ENCODE results near the gene JAZF1.

JAZF1 gene

DNA sequence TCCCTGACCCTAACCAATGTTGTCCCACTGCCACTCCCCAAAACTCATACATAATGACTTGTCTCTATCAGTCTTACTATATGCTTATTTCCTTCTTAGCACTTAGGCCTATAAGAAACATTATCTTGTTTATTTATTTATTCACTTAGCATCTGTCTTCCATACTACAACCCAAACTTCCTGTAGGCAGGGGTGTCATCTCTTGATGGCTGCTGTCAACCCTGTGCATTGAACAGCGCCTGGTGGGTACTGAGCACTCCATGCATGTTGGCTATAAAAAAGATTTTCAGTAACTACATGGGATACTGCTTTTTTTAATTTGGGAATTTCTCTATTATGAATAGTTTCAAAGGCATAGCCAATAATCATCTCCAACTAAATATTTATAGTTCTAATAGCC lies 46.7 kb downstream of the JAZF1 start:
- DNase-seq: no peak

DNA sequence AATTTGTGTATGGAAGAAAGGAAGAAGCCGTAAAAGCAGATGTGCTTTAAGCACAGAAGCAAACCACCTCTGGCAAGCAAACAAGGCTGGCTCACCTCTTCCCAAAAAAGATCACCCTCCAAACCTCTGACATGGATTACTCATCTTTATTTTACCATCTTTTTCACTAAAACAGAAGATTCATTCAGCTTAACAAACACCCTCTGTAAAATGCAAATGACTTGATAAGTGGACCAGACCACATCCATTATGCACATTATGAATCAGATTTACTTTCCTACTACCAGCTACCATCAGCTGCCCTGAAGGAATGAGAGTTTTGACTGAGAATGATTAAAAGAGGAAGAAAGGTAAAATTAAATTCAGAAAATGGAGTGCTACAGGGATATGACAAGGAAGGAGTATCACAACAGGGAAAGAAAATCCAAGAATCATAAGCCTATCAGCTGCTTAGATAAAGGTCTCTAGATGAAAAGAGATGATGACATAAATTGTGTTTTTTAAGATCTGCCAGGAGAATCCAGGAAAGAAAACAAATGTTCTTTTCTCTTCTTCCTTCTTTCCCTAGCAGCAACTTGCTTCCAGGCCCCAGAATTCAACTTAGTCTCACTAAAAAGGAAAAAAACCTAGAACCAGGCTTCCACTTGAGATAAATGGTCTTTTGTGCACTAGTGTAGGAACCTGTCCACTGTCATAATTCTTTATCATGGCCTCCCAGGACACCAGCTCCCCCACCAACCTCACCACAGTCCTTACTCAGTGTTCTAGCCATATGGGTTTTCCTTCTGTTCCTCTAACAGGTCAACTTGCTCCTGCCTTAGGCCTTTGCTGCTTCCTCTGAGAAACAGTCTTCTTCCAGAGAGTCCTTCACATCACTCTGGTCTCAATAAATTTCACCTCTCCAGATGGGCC lies 47.4 kb downstream of the JAZF1 start:
- no peak for DNase-seq

DNA sequence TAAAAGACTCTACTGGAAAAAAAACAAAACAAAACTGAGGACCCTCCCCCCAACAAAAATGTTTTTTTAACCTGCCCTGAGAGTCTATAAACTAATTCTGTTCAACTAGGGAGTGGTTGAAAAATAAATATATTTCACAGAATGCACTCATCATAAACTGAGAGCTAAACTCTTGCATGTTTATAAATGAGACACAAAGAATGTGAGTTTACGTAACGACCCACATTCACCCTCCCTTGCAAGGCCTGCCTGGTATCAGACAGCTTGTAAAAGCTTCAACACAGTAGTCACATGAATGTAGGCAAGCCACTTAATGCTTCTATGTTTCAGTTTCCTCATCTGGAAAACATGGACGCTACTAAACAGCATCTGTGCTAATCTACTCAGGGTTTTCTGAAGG lies 50.3 kb downstream of the JAZF1 start:
- DNase-seq: no peak

DNA sequence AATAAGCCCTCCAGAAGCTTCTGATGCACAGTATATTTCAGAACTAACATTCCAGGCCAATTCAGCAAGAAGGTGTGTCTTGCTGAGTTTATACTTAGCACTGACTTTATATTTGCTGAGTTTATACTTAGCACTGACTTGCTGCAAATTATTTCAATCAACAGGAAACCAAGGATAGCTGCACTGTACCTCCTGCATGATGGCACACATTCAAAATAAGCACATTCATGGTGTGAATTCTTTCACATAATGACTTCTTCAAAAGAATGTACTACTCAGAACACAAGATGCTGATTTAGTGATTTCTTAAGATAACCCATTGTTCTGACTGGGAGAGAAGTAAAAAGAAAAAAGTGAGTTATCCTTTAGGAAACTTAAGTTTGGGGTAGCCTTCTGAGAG lies 52.0 kb downstream of the JAZF1 start:
- DNase-seq: no peak

DNA sequence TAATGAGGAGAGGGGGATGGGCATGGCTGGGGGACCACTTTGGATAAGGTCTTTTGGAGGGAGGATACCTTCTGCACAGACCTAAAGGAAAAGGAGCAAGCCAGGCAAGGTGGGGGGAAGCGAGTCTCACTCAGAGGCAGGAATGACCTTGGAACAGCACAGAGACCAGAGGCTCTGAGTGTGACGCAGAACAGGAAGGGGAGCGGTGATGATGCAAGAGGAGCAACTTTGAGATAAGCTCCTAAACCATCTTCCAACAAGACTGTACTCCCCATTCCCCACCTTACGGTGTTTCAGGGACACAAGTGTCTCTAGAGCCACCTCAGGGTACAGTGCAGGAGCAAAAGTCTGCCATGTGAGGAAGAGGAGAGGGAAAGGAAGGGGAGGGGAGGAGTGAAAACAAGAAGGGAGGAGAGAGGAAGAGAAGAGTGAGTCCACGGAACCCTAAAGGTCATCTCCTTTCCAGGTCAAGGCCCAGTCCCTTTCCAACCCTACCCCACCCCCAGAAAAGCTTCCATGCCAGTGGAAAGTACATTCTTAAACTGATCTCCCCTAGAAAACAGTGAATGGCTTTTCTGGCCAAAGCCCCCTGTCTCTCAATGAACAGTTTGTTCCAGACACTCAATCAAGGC lies 54.1 kb downstream of the JAZF1 start:
- no peak for DNase-seq

DNA sequence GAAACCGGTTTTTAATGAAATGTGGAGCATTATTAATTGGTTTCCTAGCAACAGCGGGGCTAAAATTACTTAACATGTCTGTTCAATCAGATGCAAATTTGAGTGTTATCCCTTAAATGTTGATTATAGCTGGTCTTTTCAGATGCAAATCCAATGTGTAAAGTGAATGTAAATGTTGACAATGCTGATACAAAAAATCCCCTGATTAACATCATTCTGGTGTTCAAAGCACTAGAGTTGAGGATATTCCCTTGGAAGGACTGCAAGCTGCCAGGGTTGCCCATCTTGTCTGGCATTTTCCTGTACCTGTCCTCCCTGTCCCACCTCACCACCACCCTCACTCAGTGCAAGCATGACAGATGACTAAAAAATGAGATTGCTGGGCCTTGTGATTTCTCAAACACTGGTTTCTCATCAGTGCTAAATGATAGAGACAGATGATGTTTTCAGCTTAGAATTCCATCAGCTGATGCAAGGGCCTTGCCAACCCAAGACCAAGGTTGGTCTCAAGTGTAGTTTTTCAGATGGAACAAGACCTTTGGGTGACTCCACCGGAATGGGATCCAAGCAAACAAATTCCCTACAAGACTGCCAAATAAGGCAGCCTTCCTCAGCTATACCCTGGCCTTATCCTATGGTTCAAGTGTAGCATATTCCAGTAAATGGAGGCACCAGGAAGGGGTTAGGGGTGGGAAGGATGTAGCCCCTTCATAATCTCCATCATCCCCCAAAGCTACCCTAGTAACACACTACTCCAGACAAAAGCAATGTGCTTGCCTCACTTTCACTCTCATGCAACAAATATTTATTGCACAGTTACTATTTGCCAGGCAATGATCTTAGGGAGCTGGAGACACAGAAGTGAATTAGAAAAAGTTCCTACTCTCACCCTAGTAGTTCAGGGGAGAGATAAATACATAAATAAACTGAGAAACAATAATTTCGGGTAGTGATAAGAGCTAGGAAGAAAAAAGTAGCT lies 54.9 kb downstream of the JAZF1 start:
- DNase-seq: no peak

DNA sequence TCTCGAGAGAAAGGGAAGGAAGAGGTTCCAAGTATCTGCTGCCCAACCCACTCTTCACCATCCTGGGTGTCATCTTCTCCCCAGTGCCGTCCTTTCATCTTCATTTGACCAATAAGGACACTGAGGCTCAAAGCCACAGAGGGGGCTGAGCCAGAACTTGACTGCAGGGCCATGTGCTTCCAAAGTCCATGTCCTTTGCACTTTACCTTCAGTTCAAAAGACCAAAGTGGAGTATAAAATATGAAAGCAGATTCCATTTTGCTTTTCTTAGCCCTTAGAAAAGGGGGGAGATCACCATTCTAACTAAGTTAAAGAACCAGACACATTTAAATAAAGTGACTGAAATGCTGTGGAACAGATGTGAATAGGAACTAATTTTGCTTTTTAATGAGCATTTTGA lies 56.2 kb downstream of the JAZF1 start:
- DNase-seq: no peak

DNA sequence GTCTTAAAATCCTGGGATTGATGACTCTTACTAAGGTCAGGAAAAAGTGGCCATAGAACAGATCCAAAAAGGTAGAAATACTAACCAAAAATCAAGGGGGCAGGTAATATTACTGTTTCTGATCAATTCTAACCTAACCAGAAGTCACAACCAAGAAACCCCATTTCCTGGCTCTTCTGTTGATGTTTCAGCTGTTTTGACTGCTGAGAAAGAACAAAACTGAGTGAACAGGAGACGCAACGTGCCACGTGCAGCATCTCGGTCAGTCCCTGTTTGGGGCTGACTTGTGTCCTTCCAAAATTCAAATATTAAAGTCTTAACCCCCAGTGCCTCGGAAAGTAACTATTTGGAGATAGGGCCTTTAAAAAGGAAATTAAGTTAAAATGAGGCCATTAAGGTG lies 56.8 kb downstream of the JAZF1 start:
- no peak for DNase-seq

DNA sequence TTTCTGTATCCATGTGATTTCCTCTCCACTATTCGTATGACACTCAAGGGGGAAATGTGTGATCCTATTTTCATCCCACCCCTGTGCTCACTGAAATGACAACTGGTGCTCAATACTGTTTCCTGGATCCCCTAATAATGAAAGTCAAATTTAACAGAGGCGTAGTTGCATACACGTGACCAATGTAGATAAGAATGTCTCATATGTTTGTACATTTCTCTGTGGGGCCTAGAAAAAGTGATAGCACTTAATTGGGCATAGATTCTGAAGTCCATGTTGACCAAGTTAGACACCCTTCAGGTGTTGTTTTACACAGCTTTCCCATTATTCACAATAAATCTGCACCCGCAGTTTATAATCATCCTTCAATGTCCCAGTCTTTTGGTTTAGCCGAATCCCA lies 59.1 kb downstream of the JAZF1 start:
- no peak for DNase-seq

DNA sequence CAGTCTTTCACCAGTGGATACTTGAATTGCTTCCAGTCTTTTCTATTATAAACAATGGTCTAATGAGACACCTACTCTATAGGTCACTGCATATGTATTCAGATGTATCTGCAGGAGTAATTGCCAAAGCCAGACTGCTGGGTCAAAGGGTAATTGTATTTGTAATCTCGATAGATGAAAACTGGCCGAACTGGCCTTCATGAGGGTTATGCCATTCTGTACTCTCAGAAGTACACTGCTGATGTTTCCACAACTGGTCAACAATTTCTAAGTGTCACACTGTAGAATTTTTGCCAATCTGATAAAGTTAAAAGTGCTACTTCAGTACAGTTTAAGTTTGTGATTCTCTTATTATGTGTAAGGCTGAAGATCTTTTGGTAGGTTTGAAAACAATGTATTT lies 64.6 kb downstream of the JAZF1 start:
- no peak for DNase-seq

DNA sequence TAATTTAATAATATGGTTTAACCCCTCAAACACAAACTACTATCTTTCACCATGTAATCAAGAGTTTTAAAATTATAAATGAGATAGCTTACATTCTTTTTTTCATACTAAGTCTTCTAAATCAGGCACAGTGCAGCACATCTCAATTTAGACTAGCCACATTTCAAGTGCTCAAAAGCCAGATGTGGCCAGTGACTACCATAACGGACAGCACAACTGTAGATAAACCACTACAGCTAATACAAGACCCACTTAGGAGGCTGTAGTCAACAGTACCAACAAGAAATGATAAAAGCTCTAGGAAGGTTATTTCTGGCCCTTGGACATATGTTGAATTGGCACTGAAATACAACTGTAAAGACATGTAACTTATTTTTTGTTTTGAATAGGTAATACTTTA lies 65.3 kb downstream of the JAZF1 start:
- no peak for DNase-seq

DNA sequence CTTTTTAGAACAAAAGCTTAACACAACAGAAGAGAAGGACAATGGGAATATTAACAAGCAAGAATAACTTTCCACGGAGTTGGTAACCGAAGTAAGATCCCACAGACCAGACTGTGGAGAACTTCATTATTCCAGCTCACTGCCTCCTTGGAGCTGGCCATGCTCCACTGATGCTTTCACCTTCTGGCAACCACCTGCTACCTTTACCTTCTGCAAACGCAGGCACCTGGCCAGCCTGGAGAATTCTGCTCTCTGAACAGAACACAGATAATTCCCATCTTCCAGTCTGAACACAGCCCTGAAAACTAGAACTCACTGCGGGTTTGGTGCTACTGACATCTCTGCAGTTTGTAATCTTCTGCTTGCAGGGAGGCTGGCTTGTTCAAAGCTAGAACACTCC lies 66.5 kb downstream of the JAZF1 start:
- no peak for DNase-seq

DNA sequence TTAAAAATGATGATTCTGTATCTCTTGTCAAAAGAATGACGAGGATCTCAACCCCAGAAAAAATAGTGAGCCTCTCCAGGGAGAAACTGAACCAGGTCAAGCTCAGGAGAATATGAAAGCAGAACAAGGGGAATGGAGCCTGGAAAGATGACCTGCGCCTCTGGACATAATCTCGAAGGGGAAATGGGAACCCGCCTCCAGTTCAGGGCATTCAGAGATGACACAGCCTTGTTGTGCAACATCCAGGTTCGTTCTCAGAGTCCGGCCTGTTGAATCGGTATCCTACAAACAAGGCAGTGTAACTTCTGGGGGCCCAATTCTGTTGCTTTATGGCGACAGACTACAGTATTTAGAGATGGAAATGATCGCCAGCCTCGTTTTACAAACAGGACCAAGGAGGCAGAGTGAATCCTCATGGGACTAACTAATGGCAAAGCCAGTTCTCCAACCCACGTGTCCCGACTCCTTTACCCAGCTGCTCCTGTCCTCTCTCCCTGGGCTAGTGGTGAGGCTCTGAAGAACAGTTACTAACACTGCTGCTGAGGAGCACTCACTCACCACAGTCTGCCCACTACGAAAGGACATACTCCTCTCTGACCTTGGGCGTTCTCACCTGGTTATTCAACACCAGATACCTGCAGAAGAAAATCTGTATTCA lies 67.6 kb downstream of the JAZF1 start:
- DNase-seq: no peak

DNA sequence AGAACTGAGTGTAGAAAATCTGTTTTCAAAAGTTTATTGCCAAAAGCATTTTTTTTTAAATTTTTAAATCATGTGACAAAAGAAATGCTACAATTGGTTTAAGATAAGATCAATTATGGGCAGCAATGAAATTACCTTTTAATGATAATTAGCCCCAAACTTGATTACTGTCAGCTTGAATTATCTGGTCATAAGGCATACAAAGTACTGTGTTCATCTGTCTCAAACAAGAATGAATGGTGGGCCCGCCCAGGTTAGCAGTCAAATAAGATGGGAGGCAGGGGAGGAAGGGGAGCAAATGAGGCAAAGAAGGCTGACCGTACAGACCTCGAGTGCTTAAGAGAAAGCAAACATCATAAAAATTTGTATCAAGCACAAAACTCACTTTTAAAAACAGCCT lies 68.1 kb downstream of the JAZF1 start:
- DNase-seq: no peak

DNA sequence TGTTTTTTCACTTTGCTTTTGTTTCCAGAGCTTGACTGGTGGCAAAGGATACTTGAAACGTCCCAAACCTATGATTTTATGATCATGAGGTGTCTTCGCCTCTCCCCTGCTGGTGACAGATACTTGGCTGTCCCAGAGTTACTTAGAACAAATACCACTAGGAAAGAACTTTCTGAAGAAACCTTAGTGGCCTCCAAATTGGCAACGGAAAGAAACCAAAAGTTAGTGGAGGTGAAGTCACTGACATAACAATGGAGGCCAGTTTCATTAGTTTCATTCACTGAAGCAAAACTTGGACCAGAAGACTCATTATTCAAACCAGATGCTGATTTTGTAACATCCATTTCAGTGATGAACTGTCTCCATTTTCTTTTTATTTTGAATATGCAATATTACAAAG lies 68.6 kb downstream of the JAZF1 start:
- no peak for DNase-seq

DNA sequence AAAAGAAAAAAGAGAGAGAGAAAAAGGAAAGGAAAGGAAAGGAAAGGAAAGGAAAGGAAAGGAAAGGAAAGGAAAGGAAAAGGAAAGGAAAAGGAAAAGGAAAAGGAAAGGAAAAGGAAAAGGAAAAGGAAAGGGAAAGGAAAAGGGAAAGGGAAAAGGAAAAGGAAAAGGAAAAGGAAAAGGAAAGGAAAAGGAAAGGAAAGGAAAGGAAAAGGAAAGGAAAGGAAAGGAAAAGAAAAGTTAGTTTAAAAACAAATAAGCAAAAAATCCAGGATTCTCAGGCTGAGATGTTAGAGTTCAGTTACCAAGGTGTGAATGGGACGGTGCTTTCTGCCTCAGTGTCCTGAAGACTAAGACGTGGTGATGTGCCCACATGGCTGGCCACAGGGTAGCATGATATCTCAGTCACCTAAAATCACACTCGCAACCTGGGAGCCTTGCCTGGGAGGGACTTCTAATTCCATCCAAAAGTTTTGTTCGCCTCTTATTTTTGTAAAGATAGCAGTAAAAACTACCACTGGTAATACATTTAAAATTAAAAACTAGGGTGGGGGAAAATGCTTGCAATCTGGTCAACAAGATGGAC lies 70.1 kb downstream of the JAZF1 start:
- DNase-seq: no peak

DNA sequence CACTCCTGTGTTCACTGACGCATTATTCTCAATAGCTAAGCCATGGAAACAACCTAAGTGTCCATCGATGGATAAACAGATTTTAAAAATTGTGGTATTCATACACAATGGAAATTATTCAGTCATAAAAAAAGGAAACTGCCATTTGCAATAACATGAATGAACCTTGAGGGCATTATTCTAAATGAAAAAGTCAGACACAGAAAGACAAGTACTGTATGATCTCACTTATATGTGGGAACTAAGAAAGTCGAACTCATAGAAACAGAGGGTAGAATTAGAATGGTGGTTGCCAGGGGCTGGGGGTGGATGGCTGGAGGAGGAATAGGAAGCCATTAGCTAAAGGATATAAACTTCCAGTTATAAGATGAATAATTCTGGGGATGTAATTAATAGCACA lies 71.8 kb downstream of the JAZF1 start:
- DNase-seq: no peak

DNA sequence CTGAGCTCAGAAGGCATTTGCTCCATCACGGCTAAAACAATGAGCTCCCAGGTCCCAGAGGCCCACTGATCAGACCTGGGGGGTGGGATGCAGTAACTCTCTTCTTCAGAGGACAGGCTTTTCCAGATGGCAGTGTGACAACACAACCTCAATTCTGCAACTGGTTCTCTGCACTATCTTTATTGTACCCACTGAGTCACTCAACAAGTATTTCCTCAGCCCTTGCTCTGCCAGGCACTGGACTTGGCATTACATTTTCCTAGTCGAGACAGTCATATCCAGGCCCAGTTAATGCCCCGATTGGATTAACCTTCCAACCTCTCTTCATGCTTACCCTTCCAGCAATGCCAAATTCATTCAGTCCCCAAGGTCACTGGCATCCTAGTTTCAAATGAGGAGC lies 72.6 kb downstream of the JAZF1 start:
- DNase-seq: no peak

DNA sequence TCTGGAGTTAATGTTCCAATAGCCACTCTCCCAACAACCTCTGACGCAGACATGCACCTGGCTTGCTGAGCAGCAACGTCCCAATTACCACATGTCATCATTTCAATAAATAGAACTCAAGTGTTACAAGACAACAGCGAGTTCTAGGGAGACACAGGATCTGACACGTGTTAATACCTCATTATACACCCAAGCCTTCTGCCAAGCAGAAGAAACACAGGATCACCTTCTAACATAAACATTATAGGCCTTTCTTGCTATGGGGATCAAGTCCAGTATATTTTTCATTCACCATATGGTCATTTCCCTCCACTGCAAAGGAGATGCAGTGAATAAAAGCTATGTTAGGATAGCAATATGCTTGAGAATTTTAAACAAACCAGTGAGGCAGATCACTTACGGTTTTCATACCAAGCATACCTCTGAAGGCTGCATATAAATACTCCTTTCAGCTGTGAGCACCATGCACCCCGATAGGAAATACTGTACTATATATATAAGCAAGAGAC lies 74.2 kb downstream of the JAZF1 start:
- no peak for DNase-seq

DNA sequence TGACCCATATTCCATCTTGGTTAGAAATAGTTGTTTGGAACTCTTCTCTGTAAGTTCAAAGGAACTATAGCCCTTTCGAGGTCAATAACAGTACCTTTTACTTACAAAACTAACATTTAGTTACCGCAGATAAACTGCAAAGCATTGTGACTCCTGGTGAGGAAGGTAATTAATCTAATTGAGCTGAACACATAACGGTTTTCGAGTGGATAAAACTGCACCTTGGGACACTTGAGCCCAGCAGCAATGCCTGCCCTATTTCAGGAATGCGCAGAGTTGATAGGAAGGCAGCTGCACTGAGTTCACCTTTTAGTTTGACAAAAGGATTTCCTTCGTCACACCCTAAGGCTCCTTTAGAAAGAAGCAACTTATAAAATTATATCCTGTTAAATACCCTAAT lies 75.4 kb downstream of the JAZF1 start:
- DNase-seq: no peak

DNA sequence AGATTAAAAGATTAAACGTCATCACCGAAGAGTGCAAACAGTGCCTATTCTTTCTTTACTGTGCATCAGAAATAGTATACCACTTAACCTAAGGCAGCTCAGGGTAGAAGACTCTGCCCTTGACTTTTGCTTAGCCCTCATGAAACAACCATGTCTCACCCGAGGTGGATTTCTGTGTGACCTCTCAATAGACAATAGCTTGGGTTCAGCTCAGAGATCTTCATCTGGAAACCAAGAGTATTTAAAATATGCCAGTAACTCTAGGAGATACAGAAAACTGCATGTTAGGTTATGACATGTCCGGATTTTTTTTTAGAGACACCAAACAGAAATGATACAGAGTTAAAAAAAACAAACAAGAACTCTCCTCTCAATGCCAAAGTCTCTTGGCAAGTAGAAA lies 75.8 kb downstream of the JAZF1 start:
- DNase-seq: no peak

DNA sequence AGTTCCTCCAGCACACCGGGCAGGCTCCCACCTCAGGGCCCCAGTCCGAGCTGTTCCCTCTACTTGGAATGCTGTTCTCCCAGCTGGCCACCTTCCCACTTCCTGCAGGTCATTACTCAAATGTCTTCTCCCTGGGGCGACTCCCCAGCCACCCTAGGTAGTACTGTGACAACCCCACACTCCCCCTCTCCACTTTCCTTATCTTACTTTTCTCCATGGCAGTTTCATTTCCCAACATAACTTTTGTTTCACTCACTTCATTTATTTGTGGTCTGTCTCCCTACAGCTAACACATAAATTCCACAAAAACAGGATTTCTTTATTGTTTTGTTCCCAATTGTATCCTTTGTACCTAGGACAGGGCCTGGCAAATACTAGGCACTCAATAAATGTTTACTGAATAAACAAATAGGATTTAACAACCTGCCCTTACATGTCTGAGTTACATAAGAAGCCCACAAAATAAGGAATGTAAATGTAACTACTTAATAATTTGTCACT lies 76.5 kb downstream of the JAZF1 start:
- DNase-seq: no peak

Data from GDM1 (cell line).